GM12878 (cell line): ENCODE measurements around the gene EXOC4. TPM values are rescaled to one million over a fixed set of nuclear protein-coding genes. Genes with fewer than 3 reads are reported as not detected.

Experiments used
- ATAC-seq: fragments of 200-7000 bp; cut with Tn5 transposase; 3 replicates; pipeline ENCODE4 v1.9.1; 2020; ENCODE audit warnings: mild to moderate bottlenecking, moderate library complexity
- BruUV-seq: library from RNA; stranded (reverse); fragments of 400-500 nt; replicated peaks from 2 replicates; lab custom pipeline; 2021; lab: Mats Ljungman, UMichigan
- CTCF ChIA-PET: fragments of 300-600 bp; sonication (Branson Sonifier 250); formaldehyde crosslinking; extraction: SDS; loops from one replicate; lab custom pipeline; 2021; ENCODE audit warnings: inconsistent platforms; lab: Yijun Ruan, JAX
- POLR2A ChIA-PET: fragments of 350-600 bp; formaldehyde crosslinking; extraction: SDS; loops from one replicate; lab custom pipeline; 2021; ENCODE audit warnings: inconsistent platforms; lab: Charles Lee
- RAD21 ChIA-PET: fragments of 300-600 bp; sonication (Branson Sonifier 250); formaldehyde crosslinking; loops from one replicate; lab custom pipeline; 2023; ENCODE audit warnings: antibody characterized with exemption; ENCODE audit not compliant: unreplicated experiment; lab: Charles Lee
- SMC1A ChIA-PET: fragments of 300-600 bp; sonication (Branson Sonifier 250); formaldehyde crosslinking; loops from one replicate; lab custom pipeline; 2023; ENCODE audit not compliant: unreplicated experiment, uncharacterized antibody; lab: Charles Lee
- DNase-seq: peaks from one replicate; pipeline ENCODE4 v3.0.0-alpha.2; 2011; ENCODE audit warnings: low read depth, low spot score
- FAIRE-seq: peaks from 3 replicates; lab custom pipeline; 2011; peaks lifted over from hg19 to GRCh38; lab: Jason Lieb, UNC
- H2AFZ ChIP-seq: 2 replicates; pipeline ENCODE4 v1.6.0; 2011; ENCODE audit warnings: low read depth, low read length, control low read depth; ENCODE audit not compliant: control insufficient read depth
- H3K27ac ChIP-seq: 2 replicates; pipeline ENCODE4 v1.5.1; 2011; ENCODE audit warnings: control low read depth; ENCODE audit not compliant: control insufficient read depth, insufficient read depth
- H3K27me3 ChIP-seq, 2 experiments: replicated peaks in 1 of 2; 2 replicates each; pipeline versions ENCODE4 v1.6.0 to v1.6.1; 2011; ENCODE audit warnings: low read length in 1 of 2; ENCODE audit not compliant: control insufficient read depth in 2 of 2, insufficient read depth in 2 of 2
- H3K36me3 ChIP-seq, 2 experiments: 2 replicates each; pipeline ENCODE4 v1.5.1; 2011; ENCODE audit warnings: low read length in 1 of 2; ENCODE audit not compliant: control insufficient read depth in 2 of 2, insufficient read depth in 2 of 2
- H3K4me1 ChIP-seq: 2 replicates; pipeline ENCODE4 v1.6.1; 2011; ENCODE audit warnings: mild to moderate bottlenecking, low read length, moderate library complexity, mixed read lengths; ENCODE audit not compliant: control insufficient read depth, insufficient read depth
- H3K4me2 ChIP-seq: 2 replicates; pipeline ENCODE4 v1.6.0; 2011; ENCODE audit warnings: control low read depth; ENCODE audit not compliant: control insufficient read depth, insufficient read depth
- H3K4me3 ChIP-seq: fragments of 200-600 bp; sonication (generic); 2 replicates; pipeline ENCODE4 v1.5.1; 2016
- H3K79me2 ChIP-seq: 2 replicates; pipeline ENCODE4 v1.6.0; 2011; ENCODE audit warnings: low read length; ENCODE audit not compliant: control insufficient read depth, insufficient read depth
- H3K9ac ChIP-seq: 2 replicates; pipeline ENCODE4 v1.8.0; 2011; ENCODE audit warnings: low read length, control low read depth, mixed read lengths; ENCODE audit not compliant: control insufficient read depth, insufficient read depth
- H3K9me3 ChIP-seq: replicated peaks from 3 replicates; pipeline ENCODE4 v1.5.1; 2011; ENCODE audit warnings: mild to moderate bottlenecking, low read length; ENCODE audit not compliant: control insufficient read depth, insufficient read depth
- H4K20me1 ChIP-seq: 2 replicates; pipeline ENCODE4 v1.6.0; 2011; ENCODE audit not compliant: control insufficient read depth, insufficient read depth
- DPF2 ChIP-seq: fragments of 450-650 bp; IDR thresholded peaks from 2 replicates; pipeline ENCODE4 v1.6.1; 2017; ENCODE audit warnings: mild to moderate bottlenecking
- HDAC2 ChIP-seq: fragments of 200-600 bp; sonication (generic); IDR thresholded peaks from 2 replicates; pipeline ENCODE4 v1.6.1; 2017
- IKZF2 ChIP-seq, 2 experiments: fragments of 450-650 bp; IDR thresholded peaks; 2 replicates each; pipeline ENCODE4 v1.6.1; 2017; ENCODE audit warnings: mild to moderate bottlenecking in 2 of 2, moderate library complexity in 2 of 2
- KLF5 ChIP-seq: fragments of 450-650 bp; IDR thresholded peaks from 2 replicates; pipeline ENCODE4 v1.6.1; 2014; ENCODE audit warnings: mild to moderate bottlenecking; ENCODE audit not compliant: partially characterized antibody
- MTA2 ChIP-seq: fragments of 450-650 bp; IDR thresholded peaks from 2 replicates; pipeline ENCODE4 v1.6.1; 2016; ENCODE audit warnings: low read depth, mild to moderate bottlenecking, moderate library complexity
- MYB ChIP-seq: fragments of 150-350 bp; IDR thresholded peaks from 2 replicates; pipeline ENCODE4 v1.6.1; 2014; ENCODE audit warnings: mild to moderate bottlenecking, low read depth, low read length, borderline replicate concordance
- POLR2A ChIP-seq: IDR thresholded peaks from 2 replicates; pipeline ENCODE4 v1.6.1; 2011; ENCODE audit warnings: low read depth, mild to moderate bottlenecking, low read length
- SMAD5 ChIP-seq: IDR thresholded peaks from 2 replicates; pipeline ENCODE4 v1.6.1; 2016; ENCODE audit warnings: antibody characterized with exemption, low read depth
- SUZ12 ChIP-seq: fragments of 200-600 bp; sonication (generic); IDR thresholded peaks from one replicate; pipeline ENCODE4 v1.6.1; 2018; ENCODE audit warnings: antibody characterized with exemption, mild to moderate bottlenecking; ENCODE audit not compliant: unreplicated experiment
- ZNF592 ChIP-seq: fragments of 450-650 bp; IDR thresholded peaks from 2 replicates; pipeline ENCODE4 v1.6.1; 2017; ENCODE audit warnings: mild to moderate bottlenecking, moderate library complexity
- WGBS: methylation state at CpG from one replicate; pipeline ENCODE4 v1.1.6; 2016; ENCODE audit warnings: low lambda C conversion rate; ENCODE audit not compliant: insufficient replicate concordance, insufficient coverage; ENCODE audit errors: missing lambda C conversion rate; 5-methylcytosine and 5-hydroxymethylcytosine counted together
- in situ Hi-C: fragments of 300-500 bp; cut with MboI; formaldehyde crosslinking; loops from 9 replicates; pipeline ENCODE4 v1.14.3; 2018; ENCODE audit warnings: mixed read lengths
- intact Hi-C: fragments of 100-400 bp; cut with micrococcal nuclease; formaldehyde crosslinking; loops from one replicate; pipeline ENCODE4 v1.14.2; 2022; ENCODE audit not compliant: unreplicated experiment
- polyA plus RNA-seq, 11 experiments: library from polyadenylated mRNA; depleted of rRNA in 4 of 11; unstranded in 6 of 11; stranded (reverse) in 5 of 11; fragments of >200 nt; fragmentation: Nextera tagmentation in 4 of 11; fragmentation: Illumina TruSeq in 1 of 11; extraction: Ambion mirVana in 4 of 11; extraction: Trizol in 1 of 11; gene quantifications; 1 replicate in 1 of 11; 2 replicates in 10 of 11; pipeline versions ENCODE4 v1.2.1 to v1.2.3, GENCODE V29; 2011 to 2016; ENCODE audit warnings: inconsistent platforms in 2 of 11, missing spikeins in 2 of 11, low read depth in 1 of 11
- total RNA-seq, 4 experiments: library from RNA; depleted of rRNA in 3 of 4; stranded (reverse); fragments of >200 nt in 3 of 4; fragmentation: Illumina TruSeq in 1 of 4; extraction: Trizol in 1 of 4; gene quantifications; 2 replicates each; pipeline versions ENCODE4 v1.2.1 to v1.2.3, GENCODE V29; 2013 to 2021
- TF ChIP-seq, protein P1 (sequence below): IDR thresholded peaks from 2 replicates; pipeline ENCODE4 v1.6.1; 2011; ENCODE audit warnings: borderline replicate concordance, low read depth, mild to moderate bottlenecking, moderate library complexity, mixed read lengths, low read length; ENCODE audit not compliant: insufficient read depth; ENCODE audit errors: extremely low read length

Gene EXOC4
- total and polyA plus RNA-seq, 10 of the 15 experiments (the other 5 are each of a cell fraction or from before 2014, with no cell fraction given): 13.2 to 44.5 (median 29.6) TPM

- DNase-seq: no peak
- CTCF ChIA-PET: no interaction called here
- TF ChIP-seq KLF5: no peak
- no peak for TF ChIP-seq MTA2
- no peak for TF ChIP-seq SUZ12
- TF ChIP-seq ZNF592: no peak
- TF ChIP-seq SMAD5: no peak
- TF ChIP-seq, protein P1, sequence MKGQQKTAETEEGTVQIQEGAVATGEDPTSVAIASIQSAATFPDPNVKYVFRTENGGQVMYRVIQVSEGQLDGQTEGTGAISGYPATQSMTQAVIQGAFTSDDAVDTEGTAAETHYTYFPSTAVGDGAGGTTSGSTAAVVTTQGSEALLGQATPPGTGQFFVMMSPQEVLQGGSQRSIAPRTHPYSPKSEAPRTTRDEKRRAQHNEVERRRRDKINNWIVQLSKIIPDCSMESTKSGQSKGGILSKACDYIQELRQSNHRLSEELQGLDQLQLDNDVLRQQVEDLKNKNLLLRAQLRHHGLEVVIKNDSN: no peak
- no peak for TF ChIP-seq DPF2
- no peak for TF ChIP-seq POLR2A
- no peak for TF ChIP-seq HDAC2
- TF ChIP-seq IKZF2 (IDR thresholded peaks at IDR 0.05): no peak
- no peak for TF ChIP-seq MYB
- TF ChIP-seq, all 136 proteins: peak for 0
- BruUV-seq: no TSS peak
- ChIA-PET RAD21 (no interaction called here), POLR2A (interaction anchor here (0.6 kb wide), 1 partner anchor 9 kb away, joined by 4 read pairs; no protein-coding TSS in a partner anchor), SMC1A (no interaction called here)
- H3K4me2 ChIP-seq: no peak overlapping the region
- no peak overlapping the region for H3K4me3 ChIP-seq
- no peak overlapping the region for H3K9ac ChIP-seq
- no peaks in the 10 kb centered on the region for H3K36me3 ChIP-seq
- H3K4me1 ChIP-seq: no peaks in the 10 kb centered on the region
- H4K20me1 ChIP-seq: no peaks in the 10 kb centered on the region
- in situ Hi-C loops: no loop called here
- H3K79me2 ChIP-seq: no peaks in the 10 kb centered on the region
- H3K27ac ChIP-seq: no peak overlapping the region
- ATAC-seq (no peak), FAIRE-seq (no peak)
- 90% methylated on average over 2 of the region's 5 CpGs for WGBS
- no peak overlapping the region for H2AFZ ChIP-seq
- intact Hi-C loops: no loop called here
- H3K9me3 ChIP-seq: no peaks in the 10 kb centered on the region
- no peaks in the 10 kb centered on the region for H3K27me3 ChIP-seq
Observed at GRCh38 chr7:133885213-133885612, 632.3 kb downstream of the EXOC4 start.
